ENCODE results near the gene ZFP36L1.

The ZFP36L1 gene, protein sequence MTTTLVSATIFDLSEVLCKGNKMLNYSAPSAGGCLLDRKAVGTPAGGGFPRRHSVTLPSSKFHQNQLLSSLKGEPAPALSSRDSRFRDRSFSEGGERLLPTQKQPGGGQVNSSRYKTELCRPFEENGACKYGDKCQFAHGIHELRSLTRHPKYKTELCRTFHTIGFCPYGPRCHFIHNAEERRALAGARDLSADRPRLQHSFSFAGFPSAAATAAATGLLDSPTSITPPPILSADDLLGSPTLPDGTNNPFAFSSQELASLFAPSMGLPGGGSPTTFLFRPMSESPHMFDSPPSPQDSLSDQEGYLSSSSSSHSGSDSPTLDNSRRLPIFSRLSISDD

DNA sequence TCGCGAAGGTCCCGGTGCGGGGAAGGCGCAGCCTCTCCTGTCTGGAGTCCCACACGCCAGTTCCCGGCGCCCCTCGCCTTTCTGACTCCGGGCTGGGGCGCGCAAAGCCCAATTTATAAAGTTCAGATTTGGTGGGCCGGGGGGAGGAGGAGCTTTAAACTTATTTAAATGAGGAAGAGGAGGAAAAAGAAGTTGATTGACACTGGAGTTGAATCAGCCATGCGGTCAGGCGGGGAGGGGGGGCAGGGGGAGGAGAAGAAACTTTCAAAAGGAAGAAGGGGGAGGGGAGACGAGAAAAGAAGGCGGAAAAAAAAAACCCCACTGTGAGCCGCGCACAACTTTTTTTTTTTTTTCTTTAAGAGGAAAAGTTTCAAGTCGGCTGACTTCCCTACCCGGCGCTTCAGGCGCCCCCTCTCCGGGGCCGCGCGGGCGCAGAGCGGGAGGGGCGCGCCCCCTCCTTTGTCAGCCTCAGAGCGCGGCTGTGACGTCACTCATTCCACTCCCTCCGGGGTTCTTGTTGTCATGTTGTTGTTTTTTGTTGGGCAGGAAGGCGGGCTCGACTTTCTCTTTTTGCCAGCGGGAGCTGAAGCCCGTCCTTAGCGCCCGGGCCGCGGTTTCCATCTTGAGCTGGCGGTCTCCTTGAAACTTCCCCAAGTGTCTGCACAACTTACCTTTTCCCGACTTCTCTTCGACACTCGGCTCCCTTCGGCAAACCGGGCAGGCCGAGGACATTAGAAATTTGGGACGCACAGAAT is at the start of gene ZFP36L1:
ZFP36L1 (minus strand) TSS at position 89 of the 755 bp plus-strand sequence. CDS start 129 bp downstream, outside the sequence.
- peak; percentile 82 to 85 for DNase-seq (ENCODE audit: extremely low read depth in 1 of 2, low read depth in 1 of 2)

DNA sequence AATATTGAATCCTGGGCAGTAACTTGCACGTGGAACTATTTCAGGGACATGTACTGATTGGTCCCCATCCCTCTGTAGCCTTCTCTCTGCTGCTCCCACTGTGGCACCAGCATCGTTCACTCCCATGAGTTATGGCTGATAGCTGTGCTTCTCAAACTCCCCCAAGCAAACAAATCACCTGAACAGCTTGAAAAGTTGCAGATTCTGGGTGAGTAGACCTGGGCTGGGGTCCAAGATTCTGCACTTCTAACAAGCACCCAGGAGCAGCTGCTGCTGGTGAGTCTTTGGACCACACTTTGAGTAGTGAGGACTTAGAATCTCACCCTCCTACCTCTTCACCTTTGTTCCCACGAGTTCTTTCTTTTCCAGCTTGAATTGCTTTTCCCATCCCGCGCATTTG is 49.4 kb upstream of the ZFP36L1 start:
- no peak for DNase-seq (ENCODE audit: extremely low read depth in 1 of 2, low read depth in 1 of 2)

DNA sequence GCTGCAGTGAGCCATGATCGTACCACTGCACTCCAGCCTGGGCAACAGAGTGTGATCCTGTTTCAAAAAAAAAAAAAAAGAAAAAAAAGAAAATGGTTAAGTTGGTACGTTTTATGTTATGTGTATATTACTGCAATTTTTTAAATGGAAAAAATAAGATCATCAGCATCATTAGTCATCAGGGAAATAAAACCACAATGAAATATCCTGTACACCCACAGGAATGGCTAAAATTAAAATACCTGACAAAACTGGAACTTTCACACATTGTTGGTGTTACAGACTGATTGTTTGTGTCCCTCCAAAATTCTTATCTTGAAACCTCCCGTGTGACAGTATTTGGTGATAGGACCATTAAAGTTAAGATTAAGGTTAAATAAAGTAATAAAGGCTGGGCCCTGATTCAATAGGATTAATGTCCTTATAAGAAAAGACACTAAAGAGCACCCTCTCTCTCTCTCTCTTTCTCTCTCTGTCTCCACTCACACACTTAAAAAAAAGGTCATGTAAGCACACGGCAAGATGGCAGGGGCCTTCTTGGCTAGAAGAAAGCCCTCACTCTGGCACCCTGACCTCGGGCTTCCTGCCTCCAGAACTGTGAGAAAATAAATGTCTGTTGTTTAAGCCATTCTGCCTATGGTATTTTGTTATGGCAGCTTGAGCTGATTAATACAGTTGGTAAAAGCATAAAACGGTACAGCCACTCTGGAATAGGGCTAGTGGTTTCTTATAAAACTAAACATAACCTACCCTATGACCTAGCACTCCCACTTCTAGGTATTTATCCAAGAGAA is 48.3 kb upstream of the ZFP36L1 start:
- no peak for DNase-seq (ENCODE audit: extremely low read depth in 1 of 2, low read depth in 1 of 2)

DNA sequence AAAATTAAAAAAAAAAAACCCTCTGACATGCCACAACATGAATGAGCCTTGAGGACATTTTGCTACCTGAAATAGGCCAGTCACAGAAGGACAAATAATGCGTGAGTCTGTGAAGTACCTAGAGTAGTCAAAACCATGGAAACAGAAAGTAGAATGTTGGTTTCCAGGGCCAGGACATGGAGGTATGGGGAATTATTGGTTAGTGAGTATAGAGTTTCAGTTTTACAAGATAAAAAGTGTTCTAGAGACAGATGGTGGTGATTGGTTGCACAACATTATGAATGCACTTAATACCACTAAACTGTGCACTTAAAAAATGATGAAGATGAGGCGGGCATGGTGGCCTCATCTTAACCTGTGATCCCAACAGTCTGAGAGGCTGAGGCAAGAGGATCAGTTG is 47.6 kb upstream of the ZFP36L1 start:
- DNase-seq (ENCODE audit: extremely low read depth in 1 of 2, low read depth in 1 of 2), result no peak

DNA sequence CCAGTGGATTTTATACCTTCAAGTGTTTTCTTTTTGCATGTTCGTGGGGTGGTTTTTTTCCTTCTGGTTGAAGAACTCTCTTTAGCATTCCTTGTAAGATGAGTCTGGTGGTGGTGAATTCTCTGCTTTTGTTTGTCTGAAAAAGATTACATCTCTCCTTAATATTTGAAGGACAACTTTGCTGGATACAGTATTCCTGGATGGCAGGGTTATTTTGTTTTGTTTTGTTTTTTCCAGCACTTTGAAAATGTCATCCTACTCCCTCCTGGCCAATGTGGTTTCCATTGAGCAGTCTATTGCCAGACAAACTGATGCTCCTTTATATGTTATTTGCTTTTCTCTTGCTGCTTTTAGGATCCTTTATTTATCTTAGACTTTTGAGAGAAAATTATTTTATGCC is 43.2 kb upstream of the ZFP36L1 start:
- DNase-seq (ENCODE audit: extremely low read depth in 1 of 2, low read depth in 1 of 2), result no peak

DNA sequence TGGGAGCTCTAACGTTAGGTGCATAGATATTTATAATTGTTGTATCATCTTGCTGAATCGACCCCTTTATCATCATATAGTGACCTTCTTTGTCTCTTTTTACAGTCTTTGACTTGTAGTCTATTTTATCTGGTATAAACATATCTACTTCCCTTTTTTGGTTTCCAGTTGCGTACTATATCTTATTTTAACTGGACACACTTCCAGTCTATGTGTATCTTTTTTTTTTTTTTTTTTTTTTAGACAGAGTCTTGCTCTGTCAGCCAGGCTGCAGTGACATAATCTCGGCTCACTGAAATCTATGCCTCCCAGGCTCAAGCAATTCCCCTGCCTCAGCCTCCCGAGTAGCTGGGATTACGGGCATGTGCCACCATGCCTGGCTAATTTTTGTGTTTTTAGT is 41.9 kb upstream of the ZFP36L1 start:
- no peak for DNase-seq (ENCODE audit: extremely low read depth in 1 of 2, low read depth in 1 of 2)

DNA sequence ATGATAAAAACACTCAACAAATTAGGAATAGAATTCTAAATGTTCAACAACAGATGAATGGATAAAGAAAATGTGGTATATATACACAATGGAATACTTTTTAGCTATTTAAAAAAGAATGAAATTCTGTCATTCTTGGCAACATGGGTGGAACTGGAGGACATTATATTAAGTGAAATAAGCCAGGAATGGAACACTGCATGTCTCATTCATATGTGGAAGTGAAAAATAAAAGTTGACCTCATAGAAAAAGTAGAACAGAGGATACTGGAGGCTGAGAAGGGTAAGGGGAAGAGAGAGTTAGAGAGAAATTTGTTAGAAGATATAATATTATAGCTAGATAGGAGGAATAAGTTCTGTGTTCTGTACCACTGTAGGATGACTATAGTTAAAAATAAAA is 35.8 kb upstream of the ZFP36L1 start:
- DNase-seq (ENCODE audit: extremely low read depth in 1 of 2, low read depth in 1 of 2), result no peak

DNA sequence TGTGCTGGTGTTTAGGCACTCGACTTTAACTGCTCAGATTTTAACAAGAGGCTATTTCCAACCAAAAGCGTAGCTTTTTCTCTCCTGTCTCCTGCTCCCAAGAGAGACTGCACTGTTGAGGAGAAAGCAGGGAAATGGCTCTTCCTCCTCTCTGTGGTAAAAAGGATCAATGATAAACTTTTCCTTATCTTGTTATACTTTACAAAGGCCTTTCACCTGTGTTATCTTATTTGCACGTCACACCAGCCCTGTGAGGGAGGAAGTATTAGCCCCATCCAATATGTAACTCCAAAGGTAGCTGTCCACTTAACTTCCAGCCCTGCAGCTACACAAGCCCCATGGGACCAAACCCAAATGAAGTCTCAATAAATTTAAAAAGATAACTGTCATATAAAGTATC is 32.9 kb upstream of the ZFP36L1 start:
- no peak for DNase-seq (ENCODE audit: extremely low read depth in 1 of 2, low read depth in 1 of 2)

DNA sequence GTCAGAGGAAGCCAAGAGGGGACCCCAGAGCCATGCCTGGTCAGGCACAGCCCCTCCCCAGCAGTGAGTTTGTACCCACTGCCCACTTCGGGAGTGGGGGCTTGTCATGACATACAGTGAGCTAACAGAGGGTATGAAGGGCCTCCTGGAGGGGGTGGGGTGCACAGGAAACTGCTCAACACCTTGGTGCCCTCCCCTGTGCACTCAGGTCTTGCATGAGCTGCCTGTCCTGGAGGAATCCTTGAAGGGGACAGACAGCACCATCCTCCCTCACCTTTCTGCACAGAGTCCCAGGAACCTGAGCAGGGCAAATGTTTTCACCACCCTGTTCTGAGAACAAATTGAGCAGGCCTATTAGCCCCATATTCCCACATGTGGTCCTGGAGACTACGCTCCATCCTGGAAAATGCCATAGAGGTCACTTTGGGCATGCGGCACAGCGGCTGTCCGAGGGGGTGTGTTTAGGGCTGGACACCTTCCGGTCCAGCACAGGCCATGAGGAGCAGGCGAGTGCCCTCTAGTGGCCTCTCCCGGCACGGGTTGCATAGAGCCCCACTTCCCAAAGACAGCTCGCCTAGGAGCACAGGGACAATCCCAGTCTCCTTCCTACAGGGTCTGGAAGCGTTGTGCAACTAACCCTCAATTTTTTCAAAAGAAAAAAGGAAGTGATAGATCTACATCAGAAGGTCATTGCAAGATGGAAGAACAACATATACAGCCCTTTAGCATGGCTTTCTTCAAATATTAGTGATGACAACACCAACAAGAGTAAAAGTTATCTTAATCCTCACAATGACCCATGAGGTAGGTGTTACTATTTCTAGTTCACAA is 31.9 kb upstream of the ZFP36L1 start:
- DNase-seq (ENCODE audit: extremely low read depth in 1 of 2, low read depth in 1 of 2), result no peak

DNA sequence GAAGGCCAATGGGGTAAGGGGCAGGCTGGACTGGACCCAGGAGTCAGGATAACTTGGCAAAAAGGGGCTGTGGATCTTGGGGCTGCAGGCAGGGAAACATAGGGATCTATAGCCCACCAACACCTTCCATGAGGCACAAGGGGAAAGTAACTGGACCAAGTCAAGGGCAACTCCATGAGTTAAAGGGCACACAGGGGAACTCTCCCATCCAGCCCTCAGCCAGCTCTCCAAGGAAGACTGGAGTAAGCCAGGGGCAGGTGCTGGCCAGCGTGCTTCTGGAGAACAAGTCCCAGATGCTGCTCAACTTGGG is 31.3 kb upstream of the ZFP36L1 start:
- DNase-seq (ENCODE audit: extremely low read depth in 1 of 2, low read depth in 1 of 2), result no peak

DNA sequence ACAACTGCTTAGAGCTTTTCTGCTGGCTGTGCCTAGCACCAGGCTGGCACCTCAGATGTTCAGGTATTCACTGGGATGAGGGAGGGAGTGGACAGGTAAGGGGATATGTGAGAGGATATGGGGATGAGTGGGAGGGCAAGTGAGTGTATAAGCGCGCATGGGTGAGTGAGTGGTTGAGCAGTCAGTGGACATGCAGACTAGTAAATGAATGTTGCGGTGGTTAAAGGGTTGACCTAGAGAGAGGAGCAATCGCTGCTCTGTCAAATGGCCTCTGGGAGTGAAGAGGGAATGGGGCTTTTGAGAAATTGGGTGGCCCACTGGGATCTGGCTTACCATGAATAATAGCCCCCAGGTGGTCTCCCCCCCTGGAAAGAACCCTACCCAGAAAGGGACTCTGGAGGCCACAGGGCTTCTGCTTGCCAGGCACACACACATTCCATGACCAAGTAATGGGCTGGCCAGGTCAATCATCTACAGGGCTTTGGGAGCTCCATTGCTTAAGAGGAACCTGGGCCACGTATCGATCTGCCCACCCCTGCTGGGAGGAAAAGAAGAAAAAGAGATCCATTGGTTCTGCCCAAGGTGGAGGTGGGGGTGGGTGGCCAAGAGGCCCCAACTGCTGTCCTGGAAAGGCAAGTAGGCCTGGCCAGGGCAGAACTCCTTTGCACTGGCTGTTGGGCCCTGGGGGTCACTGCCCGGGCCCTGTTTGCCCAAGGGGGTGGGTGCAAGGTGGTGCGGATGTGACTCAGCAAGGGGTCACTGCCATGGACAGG is 30.8 kb upstream of the ZFP36L1 start:
- no peak for DNase-seq (ENCODE audit: extremely low read depth in 1 of 2, low read depth in 1 of 2)

DNA sequence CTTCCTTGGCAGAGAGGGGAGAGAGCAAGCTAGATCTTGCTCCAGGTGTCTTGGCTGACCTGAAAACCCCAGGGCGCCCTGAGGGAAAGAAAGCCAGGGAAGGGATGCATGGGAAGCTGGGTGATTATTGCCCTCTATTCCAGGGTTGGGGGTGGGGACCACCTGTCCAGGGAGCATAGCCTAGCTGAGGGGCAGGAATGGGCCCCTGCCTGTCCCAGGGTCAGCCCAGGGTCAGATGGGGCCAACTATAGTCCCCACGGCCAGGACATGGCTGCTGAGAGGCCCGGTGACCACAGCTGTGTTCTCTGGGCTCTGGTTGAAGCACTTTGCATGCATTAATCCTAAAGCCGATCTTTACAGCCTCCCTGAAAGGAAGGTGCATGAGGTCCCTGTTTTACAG is 30.1 kb upstream of the ZFP36L1 start:
- DNase-seq (ENCODE audit: extremely low read depth in 1 of 2, low read depth in 1 of 2), result no peak

DNA sequence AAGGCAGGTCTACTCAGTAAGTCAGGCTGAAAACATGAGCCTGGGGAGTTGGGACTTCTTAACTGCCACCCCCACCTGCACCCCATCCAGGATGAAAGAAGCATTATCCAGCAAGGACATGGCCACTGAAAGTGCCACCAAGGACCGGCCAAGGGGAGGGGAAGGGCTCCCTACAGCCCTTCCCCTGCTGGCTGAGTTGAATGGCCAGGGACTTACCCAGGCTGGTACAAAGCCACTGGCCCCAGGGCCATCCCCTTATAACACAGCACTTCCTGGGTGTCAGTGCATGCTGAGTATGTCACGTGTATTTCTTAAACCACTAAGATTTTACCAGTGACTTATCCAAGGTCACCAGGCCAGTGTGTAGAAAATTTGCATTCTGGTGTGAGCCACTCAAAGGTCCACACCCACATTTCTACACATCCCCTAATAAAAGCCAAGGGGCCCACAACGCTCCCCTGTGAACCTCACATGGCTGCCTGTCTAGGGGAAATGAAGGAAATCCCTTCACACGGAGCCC is 29.3 kb upstream of the ZFP36L1 start:
- DNase-seq (ENCODE audit: extremely low read depth in 1 of 2, low read depth in 1 of 2), result no peak

DNA sequence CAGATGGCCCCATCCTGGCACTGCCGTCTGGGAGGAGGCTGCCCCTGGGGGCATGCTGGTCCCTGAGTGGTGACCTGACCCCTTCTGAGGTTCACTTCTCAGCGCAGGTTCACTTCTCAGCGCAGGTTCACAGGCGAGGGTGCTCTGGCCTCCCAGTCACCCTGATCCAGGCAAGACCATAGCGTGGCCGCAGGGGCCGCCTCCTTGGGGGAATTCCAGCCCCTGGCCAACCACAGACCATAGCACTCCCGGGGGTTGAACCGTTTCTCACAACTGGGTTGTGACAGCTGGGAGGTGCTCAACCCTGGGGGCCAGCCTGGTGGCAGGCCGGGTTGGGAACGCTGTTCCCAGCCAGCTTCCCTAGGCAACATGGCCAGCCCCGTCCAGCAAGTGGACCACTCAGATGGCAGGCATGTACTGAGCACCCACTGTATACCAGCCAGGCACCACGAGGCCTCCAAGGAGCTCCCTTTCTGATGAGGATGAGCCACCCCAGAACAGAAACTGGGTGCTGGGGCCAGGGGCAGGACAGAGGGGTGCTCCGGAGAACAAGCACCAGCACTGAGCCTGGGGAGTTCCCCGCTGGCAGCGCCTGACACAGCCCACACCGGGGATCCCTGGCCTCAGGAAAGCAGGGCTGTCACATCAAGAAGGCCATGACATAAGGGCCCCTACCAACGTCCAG is 28.3 kb upstream of the ZFP36L1 start:
- DNase-seq (ENCODE audit: extremely low read depth in 1 of 2, low read depth in 1 of 2), result no peak

DNA sequence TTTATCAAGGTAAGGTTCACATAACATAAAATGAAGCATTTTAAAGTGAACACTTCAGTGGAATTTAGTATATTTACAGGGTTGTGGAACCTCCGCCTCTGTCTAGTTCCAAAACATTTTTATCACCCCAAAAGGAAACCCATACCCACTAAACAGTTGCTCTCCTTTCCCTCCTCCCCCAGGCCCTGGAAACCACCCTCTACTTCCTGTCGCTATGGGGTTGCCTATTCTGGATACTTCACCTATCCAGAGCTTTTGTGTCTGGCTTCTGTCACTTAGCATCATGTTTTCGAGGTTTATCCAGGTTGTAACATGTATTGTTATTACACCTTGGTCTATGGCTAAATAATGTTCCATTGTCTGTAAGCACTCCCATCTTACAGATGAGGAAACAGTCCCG is 27.7 kb upstream of the ZFP36L1 start:
- no peak for DNase-seq (ENCODE audit: extremely low read depth in 1 of 2, low read depth in 1 of 2)

DNA sequence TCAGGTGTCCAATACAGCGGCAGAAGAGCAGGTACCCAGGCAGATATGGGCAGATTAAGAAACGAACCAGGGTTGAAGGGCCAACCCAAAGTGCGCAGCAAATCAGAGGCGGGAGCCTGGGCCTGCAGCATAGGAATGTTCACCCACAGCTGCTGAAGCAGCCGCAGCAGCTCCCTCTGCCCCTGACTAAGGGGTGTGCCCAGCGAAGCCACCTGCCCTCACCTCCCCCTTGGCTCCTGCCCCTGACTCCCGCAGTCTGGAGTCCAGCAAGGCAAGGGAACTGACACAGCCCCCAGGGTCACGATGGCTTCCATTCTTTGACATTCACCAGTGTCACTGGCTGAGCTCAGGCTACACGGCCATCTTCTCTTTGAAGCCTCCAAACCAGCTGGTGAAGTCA is 27.3 kb upstream of the ZFP36L1 start:
- DNase-seq (ENCODE audit: extremely low read depth in 1 of 2, low read depth in 1 of 2), result no peak

DNA sequence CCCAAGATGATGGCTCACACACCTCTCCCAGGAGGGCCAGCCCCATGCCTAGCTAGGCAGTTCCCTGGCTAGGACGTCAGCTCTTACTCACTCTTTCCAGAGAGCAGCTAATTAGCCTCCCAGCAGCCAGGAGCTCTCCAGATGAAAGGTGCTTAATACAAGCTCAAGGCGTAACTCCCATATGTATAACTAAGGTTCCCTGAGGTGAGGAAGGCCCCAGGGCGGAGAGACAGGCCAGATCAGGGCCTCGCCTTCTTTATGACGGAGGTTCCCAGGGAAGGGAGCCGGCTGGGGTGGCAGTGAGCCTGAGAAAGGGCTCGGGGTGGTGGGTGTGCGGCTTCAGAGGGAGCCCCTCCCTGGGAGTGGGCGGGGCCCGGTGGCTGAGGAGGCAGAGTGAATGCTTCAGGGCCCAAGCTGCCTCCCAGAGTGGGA is 26.4 kb upstream of the ZFP36L1 start:
- DNase-seq (ENCODE audit: extremely low read depth in 1 of 2, low read depth in 1 of 2), result no peak

DNA sequence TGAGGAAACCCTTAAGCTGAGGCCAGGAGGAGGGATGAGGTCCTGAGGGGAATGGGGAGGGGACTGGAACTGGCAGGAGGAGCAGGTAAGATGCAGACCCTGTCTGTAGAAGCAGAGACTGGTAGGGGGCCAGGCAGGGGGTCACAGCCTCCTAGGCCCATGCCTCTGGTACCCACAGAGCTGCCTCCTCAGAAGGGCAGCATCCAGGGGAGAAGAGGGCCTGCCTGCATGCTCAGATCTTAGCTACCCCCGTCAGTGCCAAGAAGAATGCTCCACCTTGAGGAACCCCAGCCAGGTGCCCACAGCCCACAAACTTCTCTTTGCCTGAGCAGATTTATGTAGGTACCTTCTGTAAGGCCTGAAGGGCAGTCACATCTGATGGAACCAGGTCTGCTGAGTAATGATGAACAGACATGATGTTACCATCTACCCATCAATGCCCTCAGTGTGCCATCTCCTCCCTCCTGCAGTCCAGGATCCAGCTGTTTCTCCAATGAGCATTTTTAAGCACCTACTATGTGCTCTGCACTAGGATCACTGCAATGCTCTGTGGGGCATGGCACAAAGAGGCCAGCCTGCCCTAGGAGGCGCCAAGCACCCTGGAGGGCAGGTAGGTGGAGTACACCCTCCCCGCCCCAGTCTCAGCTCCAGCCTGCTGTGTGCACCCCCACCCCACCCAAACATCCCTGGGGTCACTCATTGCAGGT is 24.8 kb upstream of the ZFP36L1 start:
- DNase-seq (ENCODE audit: extremely low read depth in 1 of 2, low read depth in 1 of 2), result no peak

DNA sequence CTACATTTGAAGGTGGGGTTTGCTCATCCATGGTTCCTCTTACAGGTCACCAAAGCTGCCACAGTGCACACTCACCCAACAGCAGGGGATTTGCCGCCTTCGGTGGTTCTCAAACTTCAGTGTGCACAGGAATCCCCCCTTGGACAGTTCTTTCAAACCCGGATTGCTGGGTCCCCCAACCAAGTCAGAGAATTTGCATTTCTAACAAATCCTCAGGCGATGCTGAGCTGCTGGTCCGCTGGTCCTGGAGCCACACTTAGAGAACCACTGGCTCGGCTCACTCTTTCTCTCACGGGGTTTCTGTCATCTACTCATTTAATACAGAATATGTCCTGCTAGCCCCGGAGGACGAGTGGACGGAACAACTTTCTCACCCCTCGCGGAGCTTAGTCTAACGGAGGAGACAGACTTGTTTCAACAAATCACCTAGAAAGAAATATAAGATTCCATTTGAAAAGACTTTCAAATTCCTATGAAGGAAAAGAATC is 24.1 kb upstream of the ZFP36L1 start:
- no peak for DNase-seq (ENCODE audit: extremely low read depth in 1 of 2, low read depth in 1 of 2)
